Sigmoid colon (tissue), 7 donors: ENCODE measurements around the gene WRAP73. TPM values are rescaled to one million over a fixed set of nuclear protein-coding genes. Genes with fewer than 3 reads are reported as not detected.

ENCODE experiments used
- DNase-seq: peaks from one replicate; pipeline ENCODE4 v3.0.0-alpha.2; 2019
- H3K27ac ChIP-seq, 4 donors: fragments of 200-600 bp; sonication (generic); one replicate each; pipeline ENCODE4 v1.5.1; 2016 to 2019; ENCODE audit warnings: mild to moderate bottlenecking in 1 of 4
- H3K27me3 ChIP-seq, 3 donors: fragments of 200-600 bp; sonication (generic); one replicate each; pipeline ENCODE4 v1.5.1; 2019; ENCODE audit warnings: mild to moderate bottlenecking in 1 of 3
- H3K36me3 ChIP-seq, 4 donors: fragments of 200-600 bp; sonication (generic); one replicate each; pipeline ENCODE4 v1.5.1; 2016 to 2019
- H3K4me1 ChIP-seq, 4 donors: fragments of 200-600 bp; sonication (generic); one replicate each; pipeline ENCODE4 v1.5.1; 2017 to 2019
- H3K4me3 ChIP-seq, 4 donors: fragments of 200-600 bp; sonication (generic); one replicate each; pipeline ENCODE4 v1.5.1; 2017 to 2019; ENCODE audit warnings: mild to moderate bottlenecking in 2 of 4, moderate library complexity in 1 of 4
- H3K9me3 ChIP-seq, 4 donors: fragments of 200-600 bp in 3 of 4; sonication (generic) in 3 of 4; one replicate each; pipeline versions ENCODE4 v1.5.1 to v1.6.1; 2013 to 2019
- EP300 ChIP-seq, 4 donors: sonication (generic); formaldehyde crosslinking; IDR thresholded peaks; one replicate each; pipeline ENCODE4 v1.6.1; 2017; ENCODE audit warnings: antibody characterized with exemption in 4 of 4
- POLR2A ChIP-seq, 2 donors: fragments of 450-650 bp; IDR thresholded peaks; one replicate each; pipeline ENCODE4 v1.6.1; 2016; ENCODE audit warnings: antibody characterized with exemption in 2 of 2, mild to moderate bottlenecking in 2 of 2, moderate library complexity in 2 of 2
- POLR2AphosphoS5 ChIP-seq, 4 donors: sonication (generic); formaldehyde crosslinking; IDR thresholded peaks; one replicate each; pipeline ENCODE4 v1.6.1; 2017; ENCODE audit warnings: antibody characterized with exemption in 4 of 4
- WGBS, 2 donors: extraction: QIAGEN DNeasy Blood & Tissue Kit; methylation state at CpG; one replicate each; pipeline ENCODE4 v1.1.7; 2013; 5-methylcytosine and 5-hydroxymethylcytosine counted together
- intact Hi-C: fragments of 100-400 bp; cut with DNase I; formaldehyde crosslinking; loops from one replicate; pipeline ENCODE4 v1.15.1; 2023
- polyA plus RNA-seq, 3 donors: library from polyadenylated mRNA; stranded (reverse); fragments of 200-250 nt; gene quantifications; one replicate each; pipeline ENCODE4 v1.2.3, GENCODE V29; 2013
- total RNA-seq, 4 donors: library from RNA; depleted of rRNA; stranded (reverse); fragments of >200 nt; gene quantifications; one replicate each; pipeline ENCODE4 v1.1.0, GENCODE V29; 2016
- TF ChIP-seq, protein P1 (sequence below), 4 experiments: fragments of 450-650 bp in 3 of 4; fragments of 200-600 bp in 1 of 4; IDR thresholded peaks; one replicate each; pipeline ENCODE4 v1.5.1; 2016 to 2019; ENCODE audit warnings: antibody characterized with exemption in 4 of 4, mild to moderate bottlenecking in 3 of 4, moderate library complexity in 2 of 4
- donor health status: healthy with polysubstance abuse.
- donor health status: Bipolar disorder and iron deficiency.
- donor health status: healthy.

WRAP73 gene
- total and polyA plus RNA-seq, 7 donors = 11.4 to 24.2 (median 17.2) TPM

DNA sequence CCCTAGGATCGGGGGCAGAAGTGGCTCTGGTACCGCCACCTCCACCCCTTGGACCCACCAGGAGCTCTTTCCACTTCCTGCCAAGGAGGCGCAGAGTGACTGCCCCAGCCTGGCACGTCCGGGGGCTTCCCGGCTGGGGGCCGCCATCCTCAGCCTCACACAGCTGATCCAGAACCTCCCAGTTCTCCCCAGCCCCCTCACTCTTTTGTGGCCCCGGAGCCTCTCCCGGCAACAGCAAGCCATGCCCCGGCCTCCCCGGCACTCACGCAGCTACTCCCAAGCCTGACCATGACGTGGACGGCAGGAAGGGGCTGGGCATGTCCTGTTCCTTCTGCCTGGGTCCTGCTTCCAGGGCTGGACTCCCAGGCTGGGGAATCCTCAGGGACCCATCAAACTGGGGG is 19.5 kb upstream of the WRAP73 start:
- Histone ChIP-seq H3K36me3 (no peaks in the 10 kb centered on the region), H3K27me3 (peaks cover 7 to 57% (median 30%) of the 10 kb centered on the region in 3 donors), H3K27ac (no peak overlapping the region), H3K9me3 (no peaks in the 10 kb centered on the region), H3K4me3 (no peak overlapping the region), H3K4me1 (peaks cover 0 to 3% (median 0%) of the 10 kb centered on the region in 4 donors)
- DNase-seq = peak; percentile 43
- intact Hi-C loops = no loop called here
- 45 to 80% methylated on average over 14 of the region's 14 CpGs for WGBS, 2 donors
- TF ChIP-seq, protein P1, sequence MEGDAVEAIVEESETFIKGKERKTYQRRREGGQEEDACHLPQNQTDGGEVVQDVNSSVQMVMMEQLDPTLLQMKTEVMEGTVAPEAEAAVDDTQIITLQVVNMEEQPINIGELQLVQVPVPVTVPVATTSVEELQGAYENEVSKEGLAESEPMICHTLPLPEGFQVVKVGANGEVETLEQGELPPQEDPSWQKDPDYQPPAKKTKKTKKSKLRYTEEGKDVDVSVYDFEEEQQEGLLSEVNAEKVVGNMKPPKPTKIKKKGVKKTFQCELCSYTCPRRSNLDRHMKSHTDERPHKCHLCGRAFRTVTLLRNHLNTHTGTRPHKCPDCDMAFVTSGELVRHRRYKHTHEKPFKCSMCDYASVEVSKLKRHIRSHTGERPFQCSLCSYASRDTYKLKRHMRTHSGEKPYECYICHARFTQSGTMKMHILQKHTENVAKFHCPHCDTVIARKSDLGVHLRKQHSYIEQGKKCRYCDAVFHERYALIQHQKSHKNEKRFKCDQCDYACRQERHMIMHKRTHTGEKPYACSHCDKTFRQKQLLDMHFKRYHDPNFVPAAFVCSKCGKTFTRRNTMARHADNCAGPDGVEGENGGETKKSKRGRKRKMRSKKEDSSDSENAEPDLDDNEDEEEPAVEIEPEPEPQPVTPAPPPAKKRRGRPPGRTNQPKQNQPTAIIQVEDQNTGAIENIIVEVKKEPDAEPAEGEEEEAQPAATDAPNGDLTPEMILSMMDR (IDR thresholded peaks at IDR 0.05) = no peak
- TF ChIP-seq EP300 (IDR thresholded peaks at IDR 0.05) (no peak), POLR2A (IDR thresholded peaks at IDR 0.05) (no peak), POLR2AphosphoS5 (IDR thresholded peaks at IDR 0.05) (no peak)

DNA sequence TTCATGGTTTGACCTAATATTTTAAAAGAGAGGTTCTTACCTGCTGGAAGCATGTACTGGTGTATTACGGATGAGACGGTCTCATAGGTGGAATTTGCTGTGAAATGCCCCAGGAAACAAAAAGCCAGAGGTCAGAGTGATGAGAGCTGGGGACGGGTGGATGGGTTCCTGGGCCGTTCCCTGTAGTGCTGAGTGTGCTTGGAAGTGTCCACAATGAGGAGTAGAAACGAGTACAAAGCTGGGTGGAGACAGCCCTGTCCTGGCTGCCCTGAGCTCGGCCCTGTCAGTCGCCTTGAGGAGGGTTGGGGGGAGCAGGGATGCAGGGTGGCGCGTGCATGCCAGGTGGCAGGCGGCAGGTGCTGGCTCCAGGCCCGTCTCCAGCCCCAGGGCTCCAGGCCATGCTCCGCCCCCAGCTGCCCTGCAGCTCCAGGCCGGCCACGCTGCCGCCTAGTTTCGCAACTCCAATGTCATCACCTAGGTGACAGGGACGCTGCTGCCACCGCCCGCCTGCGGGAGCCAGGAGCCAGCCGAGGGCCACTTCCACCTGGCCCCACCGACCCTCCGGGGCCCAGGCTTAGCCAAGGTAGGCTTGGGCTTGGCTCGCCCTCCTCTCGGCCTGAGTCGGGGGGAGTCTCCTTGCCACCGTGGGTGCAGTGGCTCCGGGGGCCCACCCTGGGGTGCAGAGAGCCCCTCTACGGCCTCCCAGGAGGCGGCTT is 18.8 kb upstream of the WRAP73 start:
- TF ChIP-seq, protein P1 (IDR thresholded peaks at IDR 0.05) = no peak
- TF ChIP-seq POLR2AphosphoS5 (IDR thresholded peaks at IDR 0.05) (no peak), EP300 (IDR thresholded peaks at IDR 0.05) (no peak), POLR2A (IDR thresholded peaks at IDR 0.05) (no peak)
- Histone ChIP-seq H3K9me3 (no peaks in the 10 kb centered on the region), H3K27ac (no peak overlapping the region), H3K27me3 (peaks cover 7 to 57% (median 24%) of the 10 kb centered on the region in 3 donors), H3K4me3 (no peak overlapping the region), H3K36me3 (no peaks in the 10 kb centered on the region), H3K4me1 (peaks cover 0 to 3% (median 0%) of the 10 kb centered on the region in 4 donors)
- DNase-seq = peak; percentile 66
- WGBS, 2 donors = 9 to 37% methylated on average over 30 of the region's 30 CpGs
- intact Hi-C loops = no loop called here

GRCh38 chr1:3668148-3668547 is 18.2 kb upstream of the WRAP73 start:
- H3K27me3 ChIP-seq = peaks cover 4 to 56% (median 23%) of the 10 kb centered on the region in 3 donors
- no peak overlapping the region for H3K27ac ChIP-seq
- no peak for DNase-seq
- TF ChIP-seq POLR2AphosphoS5 (IDR thresholded peaks at IDR 0.05) = no peak
- TF ChIP-seq EP300 (IDR thresholded peaks at IDR 0.05) = no peak
- TF ChIP-seq, protein P1 (IDR thresholded peaks at IDR 0.05) = no peak
- no peak for TF ChIP-seq POLR2A (IDR thresholded peaks at IDR 0.05)
- H3K4me3 ChIP-seq = no peak overlapping the region
- H3K36me3 ChIP-seq = no peaks in the 10 kb centered on the region
- intact Hi-C loops = no loop called here
- WGBS, 2 donors = 49 to 68% methylated on average over 8 of the region's 8 CpGs
- peaks cover 0 to 3% (median 0%) of the 10 kb centered on the region in 4 donors for H3K4me1 ChIP-seq
- no peaks in the 10 kb centered on the region for H3K9me3 ChIP-seq

- Histone ChIP-seq H3K27me3 (peaks cover 0 to 34% (median under 1%) of the 10 kb centered on the region in 3 donors), H3K4me3 (no peak overlapping the region), H3K36me3 (no peaks in the 10 kb centered on the region), H3K4me1 (peaks cover 0 to 3% (median 0%) of the 10 kb centered on the region in 4 donors), H3K9me3 (no peaks in the 10 kb centered on the region), H3K27ac (no peak overlapping the region)
- no peak for TF ChIP-seq POLR2AphosphoS5 (IDR thresholded peaks at IDR 0.05)
- no peak for TF ChIP-seq EP300 (IDR thresholded peaks at IDR 0.05)
- TF ChIP-seq POLR2A (IDR thresholded peaks at IDR 0.05) = no peak
- TF ChIP-seq, protein P1 (IDR thresholded peaks at IDR 0.05) = no peak
- intact Hi-C loops = no loop called here
- DNase-seq = no peak
- WGBS, 2 donors = 70 to 83% methylated on average over 14 of the region's 14 CpGs
These were observed 14.9 kb upstream of the WRAP73 start for GRCh38 chr1:3664700-3665375.
